Measurements from ENCODE around the gene CLCN6.
A peak's percentile ranks its signal among the peaks of the same experiment; 100 is the strongest.
"Not testable (repeated sequence)": the region's sequence is repeated elsewhere in the genome, so short reads cannot be mapped to it uniquely, and the experiment has no call there.

CLCN6 gene

GRCh38 chr1:11795238-11795890 lies 10.6 kb upstream of the CLCN6 start:
- no peak for DNase-seq

- DNase-seq = no peak
Measured at GRCh38 chr1:11796036-11796828, 9.8 kb upstream of the CLCN6 start.

GRCh38 chr1:11797525-11798216 lies 8.3 kb upstream of the CLCN6 start:
- no peak for DNase-seq

GRCh38 chr1:11799099-11799498 lies 6.9 kb upstream of the CLCN6 start:
- no peak for DNase-seq

- no peak for DNase-seq
Measured at GRCh38 chr1:11799896-11800295, 6.1 kb upstream of the CLCN6 start.

GRCh38 chr1:11800391-11800755 lies 5.6 kb upstream of the CLCN6 start:
- DNase-seq = no peak

- no peak for DNase-seq
Measured at GRCh38 chr1:11800756-11801433, 5.1 kb upstream of the CLCN6 start.

GRCh38 chr1:11802616-11802972 lies 3.4 kb upstream of the CLCN6 start:
- DNase-seq = no peak

GRCh38 chr1:11802973-11803885 lies 2.8 kb upstream of the CLCN6 start:
- peak; percentile 70 for DNase-seq

GRCh38 chr1:11803924-11804665 lies 1.9 kb upstream of the CLCN6 start:
- not testable (repeated sequence) for DNase-seq

- peak; percentile 11 for DNase-seq
Measured at GRCh38 chr1:11804666-11805421, 1.1 kb upstream of the CLCN6 start.

GRCh38 chr1:11806307-11806936 lies 431 bp downstream of the CLCN6 start:
- no peak for DNase-seq

GRCh38 chr1:11807133-11807532 lies 1.1 kb downstream of the CLCN6 start:
- DNase-seq = no peak

GRCh38 chr1:11813021-11813420 lies 7.0 kb downstream of the CLCN6 start:
- DNase-seq = no peak

GRCh38 chr1:11817192-11817591 lies 11.2 kb downstream of the CLCN6 start:
- no peak for DNase-seq

- DNase-seq = no peak
Measured at GRCh38 chr1:11822091-11822490, 16.1 kb downstream of the CLCN6 start.

- no peak for DNase-seq
Measured at GRCh38 chr1:11823366-11824137, 17.6 kb downstream of the CLCN6 start.

- no peak for DNase-seq
Measured at GRCh38 chr1:11825131-11825530, 19.1 kb downstream of the CLCN6 start.

GRCh38 chr1:11826946-11827345 lies 21.0 kb downstream of the CLCN6 start:
- no peak for DNase-seq
